NCI-H524 treated with DMSO at 0.1 percent for 48 hours (cell line): ENCODE results near the gene SCNM1.
"Not testable (repeated sequence)": the region's sequence is repeated elsewhere in the genome, so short reads cannot be mapped to it uniquely, and the experiment has no call there.

ENCODE experiments used
- DNase-seq: peaks from one replicate; lab custom pipeline; 2025; lab: John Stamatoyannopoulos, UW

SCNM1 gene

DNA sequence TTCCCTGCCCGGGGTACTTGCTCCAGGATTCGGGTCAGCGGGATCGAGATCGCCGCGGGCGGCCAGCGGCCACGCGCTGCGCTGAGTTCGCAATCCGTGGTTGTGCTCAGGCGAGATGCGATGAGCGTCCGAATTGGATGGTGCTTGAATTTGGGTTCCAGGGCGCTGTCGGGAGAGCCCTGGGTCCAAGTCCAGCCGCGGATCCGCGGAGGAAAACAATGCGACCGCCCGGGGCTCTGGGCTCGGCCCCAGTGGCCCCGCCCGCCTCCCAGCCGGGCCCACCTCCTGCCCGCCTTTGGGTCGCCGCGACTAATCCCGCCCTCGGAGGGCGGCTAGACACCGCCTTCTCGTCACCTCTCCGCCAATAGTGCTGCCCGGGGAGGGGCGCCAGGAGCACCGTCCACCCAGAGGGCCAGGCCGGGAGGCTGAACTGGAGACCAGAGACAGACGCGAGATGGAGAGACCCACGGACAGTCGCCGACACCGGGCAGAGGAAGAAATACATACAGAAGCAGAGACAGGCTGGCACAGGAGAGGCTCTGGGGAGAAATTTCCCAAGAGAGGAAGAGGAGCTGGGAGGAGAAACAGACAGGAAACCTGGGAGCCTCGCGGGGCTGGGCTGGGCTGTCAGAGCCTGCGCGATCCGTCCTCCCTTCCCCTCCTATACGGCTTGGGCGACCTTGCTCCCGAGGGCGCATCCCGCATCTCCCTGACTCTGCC lies 19.4 kb upstream of the SCNM1 start, which contains the start of gene SEMA6C:
Gene SEMA6C, minus strand, starts transcription at position 220 of the 720 bp plus-strand sequence. CDS start 4,010 bp downstream, outside the sequence.
- peak; percentile 47 for DNase-seq

DNA sequence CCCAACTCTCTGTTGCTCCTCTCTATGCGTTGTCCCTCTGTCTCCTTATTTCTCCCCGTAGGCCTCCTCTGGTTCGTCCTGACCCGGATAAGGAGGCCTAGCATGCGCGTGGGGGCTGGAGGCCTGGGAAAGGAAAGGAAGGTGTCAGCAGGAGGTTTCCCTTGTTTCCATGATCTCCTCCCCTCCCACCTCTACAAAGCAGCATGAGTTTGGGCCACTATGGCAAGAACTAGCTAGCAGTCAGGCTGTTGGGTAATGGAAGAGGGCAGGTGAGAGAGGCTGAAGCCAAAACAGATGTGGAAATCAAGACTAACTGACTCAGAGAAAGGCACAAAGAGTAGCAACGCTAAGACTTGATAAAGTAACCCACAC lies 18.8 kb upstream of the SCNM1 start:
- no peak for DNase-seq

DNA sequence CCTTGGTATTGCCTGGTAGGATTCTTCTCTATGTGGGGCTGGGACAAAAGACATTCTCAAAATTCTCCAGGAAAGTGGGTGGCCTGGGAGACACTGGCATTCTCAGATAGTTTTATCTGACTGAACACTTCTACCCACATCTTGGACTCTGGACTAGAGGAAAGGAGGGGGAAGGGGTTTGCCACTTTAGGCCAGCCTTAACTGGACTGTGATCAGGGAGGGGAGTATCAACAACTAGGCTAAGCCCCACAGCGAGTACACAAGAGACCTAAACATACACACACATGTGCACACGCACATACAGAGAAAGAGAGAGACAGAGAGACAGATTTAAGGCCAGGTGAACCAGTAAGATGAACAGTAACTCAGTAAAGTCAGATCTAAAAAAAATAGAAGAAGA lies 18.3 kb upstream of the SCNM1 start:
- no peak for DNase-seq

DNA sequence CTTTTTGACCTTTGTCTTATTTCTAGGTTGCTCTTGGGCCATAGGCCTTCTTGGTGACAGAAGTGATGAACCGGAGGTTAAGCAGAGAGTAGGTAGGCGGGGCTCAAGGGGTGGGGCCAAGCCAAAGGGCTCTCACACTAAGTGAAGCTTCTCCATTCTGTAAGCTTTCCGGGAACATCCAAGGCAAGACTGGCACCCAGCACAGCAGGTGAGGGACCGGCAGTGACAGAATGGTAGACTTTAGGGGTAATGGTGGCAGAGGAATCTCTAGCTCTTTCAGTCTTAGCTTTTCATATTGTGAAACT lies 9.5 kb upstream of the SCNM1 start, which contains the start of gene TNFAIP8L2:
Gene TNFAIP8L2, plus strand, starts transcription at position 135 of the 305 bp plus-strand sequence. CDS start 2,049 bp downstream, outside the sequence.
- DNase-seq, result no peak

DNA sequence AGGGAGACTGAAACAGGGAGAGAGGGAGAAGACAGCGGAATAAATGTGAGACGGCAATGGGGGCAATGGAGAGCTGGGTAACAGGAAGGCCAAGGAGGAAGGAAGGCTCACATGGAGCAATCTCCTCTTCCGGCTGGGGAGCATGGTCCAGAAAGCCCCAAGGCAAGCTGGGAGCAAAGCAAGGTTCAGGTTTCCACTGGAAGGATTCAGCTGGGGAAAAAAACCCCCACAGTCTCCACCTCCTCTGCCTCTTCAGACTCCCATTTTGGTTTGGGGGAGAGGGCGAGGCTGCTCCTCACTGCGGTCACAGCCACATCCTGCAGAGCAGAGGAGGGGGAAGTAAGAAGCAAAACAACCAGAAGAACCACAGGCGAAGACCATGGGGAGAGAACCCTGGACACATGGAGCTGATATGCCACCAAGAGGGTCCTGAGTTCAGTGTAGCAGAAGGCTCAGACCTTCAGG lies 8.8 kb upstream of the SCNM1 start:
- DNase-seq, result no peak

DNA sequence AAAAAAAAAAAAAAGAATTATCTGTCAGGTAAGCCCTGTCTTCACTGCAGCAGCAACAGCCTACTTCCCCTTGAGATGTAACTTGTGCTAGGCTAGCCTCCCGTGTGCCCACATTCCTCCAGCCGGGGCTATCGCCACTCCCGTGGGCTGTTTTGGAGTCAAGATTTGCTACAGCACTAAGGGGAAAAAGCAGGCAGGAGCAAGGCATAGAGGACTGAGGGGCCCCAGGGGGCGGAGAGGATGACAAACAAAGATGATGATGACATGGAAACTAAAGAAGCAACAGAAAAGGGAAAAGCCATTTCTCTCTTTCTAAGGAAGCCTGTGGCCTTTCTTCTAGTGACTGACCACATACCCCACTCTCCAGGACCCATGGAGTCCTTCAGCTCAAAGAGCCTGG lies 7.6 kb upstream of the SCNM1 start:
- DNase-seq, result no peak

DNA sequence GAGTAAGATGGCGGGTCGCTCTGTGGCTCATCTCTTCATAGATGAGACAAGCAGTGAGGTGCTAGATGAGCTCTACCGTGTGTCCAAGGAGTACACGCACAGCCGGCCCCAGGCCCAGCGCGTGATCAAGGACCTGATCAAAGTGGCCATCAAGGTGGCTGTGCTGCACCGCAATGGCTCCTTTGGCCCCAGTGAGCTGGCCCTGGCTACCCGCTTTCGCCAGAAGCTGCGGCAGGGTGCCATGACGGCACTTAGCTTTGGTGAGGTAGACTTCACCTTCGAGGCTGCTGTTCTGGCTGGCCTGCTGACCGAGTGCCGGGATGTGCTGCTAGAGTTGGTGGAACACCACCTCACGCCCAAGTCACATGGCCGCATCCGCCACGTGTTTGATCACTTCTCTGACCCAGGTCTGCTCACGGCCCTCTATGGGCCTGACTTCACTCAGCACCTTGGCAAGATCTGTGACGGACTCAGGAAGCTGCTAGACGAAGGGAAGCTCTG lies 7.1 kb upstream of the SCNM1 start:
- no peak for DNase-seq

DNA sequence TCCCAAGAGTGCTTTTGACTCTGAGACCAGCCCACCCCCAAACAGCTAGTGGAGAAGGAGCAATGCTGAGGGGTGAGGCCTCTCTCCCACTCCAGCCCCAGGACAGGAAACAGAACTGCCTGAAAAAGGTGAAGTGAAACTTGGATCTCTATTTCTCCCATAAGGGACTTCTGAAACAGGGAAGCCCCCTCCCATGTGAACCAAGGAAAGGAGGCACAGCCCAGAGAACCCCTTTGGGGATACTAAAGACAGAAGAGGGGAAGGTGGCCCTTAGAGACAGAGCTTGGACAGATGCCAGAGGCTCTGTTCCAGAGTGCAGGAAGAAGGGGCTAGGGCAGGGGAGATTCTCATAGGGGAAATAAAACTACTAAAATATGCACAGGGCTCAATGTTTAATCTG lies 6.6 kb upstream of the SCNM1 start:
- no peak for DNase-seq

DNA sequence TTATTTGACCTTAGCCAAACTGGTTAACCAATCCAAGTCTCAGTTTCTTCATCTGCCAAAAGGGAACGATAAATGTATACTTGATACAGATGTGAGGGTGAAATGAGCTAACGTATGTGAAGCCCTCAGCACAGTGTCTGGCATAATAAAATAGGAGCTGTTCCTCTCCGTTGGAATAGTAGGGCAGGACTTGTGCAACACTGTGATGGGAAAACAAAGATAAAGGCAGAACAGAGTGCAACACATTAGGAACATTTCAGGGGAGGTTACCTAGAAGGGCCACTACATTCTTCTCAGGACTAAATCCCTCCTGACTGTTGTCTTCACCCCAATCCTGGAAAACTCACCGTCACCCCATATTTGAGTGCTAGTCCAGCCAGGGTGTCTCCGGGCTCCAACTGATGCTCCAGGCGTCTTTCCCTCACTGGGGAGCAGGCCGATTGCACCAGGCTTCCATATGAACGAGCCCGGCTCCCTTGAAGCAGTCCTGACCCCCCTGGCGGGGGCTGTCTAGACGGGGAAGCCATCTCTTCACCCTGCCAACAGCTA lies 1.1 kb upstream of the SCNM1 start:
- no peak for DNase-seq

DNA sequence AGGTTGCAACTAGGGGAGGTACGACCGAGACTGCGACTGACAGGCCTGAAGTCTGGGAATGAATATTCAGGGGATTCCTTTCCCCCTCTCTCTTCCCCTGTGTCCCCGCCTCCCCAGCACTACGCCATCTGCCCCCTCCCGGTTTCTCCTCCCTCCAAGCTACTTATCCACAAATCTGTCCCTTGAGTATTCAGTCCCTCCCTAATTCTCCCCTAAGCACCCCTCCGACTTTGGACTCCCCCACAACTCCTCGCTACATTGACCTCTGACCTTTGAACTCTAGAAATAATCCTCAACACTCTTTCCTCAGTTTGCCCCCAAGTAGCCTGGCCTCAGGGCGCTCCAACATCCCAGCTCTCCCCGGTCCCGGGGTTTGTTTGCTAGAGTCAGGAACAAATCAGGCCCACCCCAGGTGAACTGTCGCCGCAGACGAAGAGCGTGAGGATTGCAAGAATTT lies 635 bp upstream of the SCNM1 start:
- peak; percentile 78 for DNase-seq

DNA sequence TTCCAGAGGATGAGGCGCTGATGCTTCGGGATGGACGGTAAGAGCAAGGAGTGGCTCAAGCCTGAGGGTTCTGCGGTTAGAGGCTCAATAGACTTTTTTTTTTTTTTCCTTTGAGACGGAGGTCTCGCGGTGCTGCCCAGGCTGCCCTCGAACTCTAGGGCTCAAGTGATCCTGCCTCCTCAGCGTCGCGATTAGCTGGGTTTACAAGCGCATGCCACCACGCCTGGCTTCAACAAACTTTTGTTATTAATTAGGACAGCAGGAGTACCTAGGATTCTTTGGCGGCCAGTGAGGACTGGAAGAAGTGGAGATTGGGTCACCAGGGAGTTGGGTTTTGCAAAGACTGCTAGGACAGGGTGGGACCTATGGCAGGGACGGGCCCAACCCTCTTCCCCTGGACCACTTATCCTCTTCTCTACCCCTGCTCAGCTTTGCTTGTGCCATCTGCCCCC lies 587 bp downstream of the SCNM1 start:
- DNase-seq, result no peak

DNA sequence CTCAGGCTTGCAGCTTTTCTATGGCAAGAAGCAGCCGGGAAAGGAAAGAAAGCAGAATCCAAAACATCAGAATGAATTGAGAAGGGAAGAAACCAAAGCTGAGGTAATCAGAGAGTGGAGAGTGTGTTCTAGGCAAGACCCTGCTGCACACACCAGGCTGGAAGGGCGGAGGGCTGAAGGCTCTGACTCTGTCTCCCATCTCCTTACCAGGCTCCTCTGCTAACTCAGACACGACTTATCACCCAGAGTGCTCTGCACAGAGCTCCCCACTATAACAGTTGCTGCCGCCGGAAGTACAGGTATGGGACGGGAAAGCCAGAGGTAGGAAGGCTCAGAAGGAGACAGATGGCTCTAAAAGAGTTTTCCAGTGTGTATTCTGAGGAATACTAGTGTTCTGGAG lies 1.2 kb downstream of the SCNM1 start:
- DNase-seq, result no peak

DNA sequence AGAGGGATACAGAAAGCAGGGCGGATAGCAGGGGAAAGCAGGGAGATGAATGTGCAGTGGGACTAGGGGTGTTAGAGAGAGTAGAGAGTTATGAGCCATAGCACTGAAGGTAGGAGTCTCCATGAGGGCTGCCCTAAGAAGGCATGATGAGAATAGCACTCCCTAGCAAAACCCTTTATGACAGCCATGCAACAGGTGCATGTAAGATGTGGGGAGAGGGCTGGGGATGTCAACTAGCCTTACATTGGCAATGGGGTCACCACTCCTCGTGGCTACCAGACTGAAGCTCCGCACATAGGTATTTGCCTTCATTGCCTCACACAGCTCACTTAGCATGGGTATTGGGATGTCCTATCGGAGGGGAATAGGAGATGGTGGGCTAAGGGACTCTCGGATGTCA lies 5.2 kb downstream of the SCNM1 start:
- no peak for DNase-seq

DNA sequence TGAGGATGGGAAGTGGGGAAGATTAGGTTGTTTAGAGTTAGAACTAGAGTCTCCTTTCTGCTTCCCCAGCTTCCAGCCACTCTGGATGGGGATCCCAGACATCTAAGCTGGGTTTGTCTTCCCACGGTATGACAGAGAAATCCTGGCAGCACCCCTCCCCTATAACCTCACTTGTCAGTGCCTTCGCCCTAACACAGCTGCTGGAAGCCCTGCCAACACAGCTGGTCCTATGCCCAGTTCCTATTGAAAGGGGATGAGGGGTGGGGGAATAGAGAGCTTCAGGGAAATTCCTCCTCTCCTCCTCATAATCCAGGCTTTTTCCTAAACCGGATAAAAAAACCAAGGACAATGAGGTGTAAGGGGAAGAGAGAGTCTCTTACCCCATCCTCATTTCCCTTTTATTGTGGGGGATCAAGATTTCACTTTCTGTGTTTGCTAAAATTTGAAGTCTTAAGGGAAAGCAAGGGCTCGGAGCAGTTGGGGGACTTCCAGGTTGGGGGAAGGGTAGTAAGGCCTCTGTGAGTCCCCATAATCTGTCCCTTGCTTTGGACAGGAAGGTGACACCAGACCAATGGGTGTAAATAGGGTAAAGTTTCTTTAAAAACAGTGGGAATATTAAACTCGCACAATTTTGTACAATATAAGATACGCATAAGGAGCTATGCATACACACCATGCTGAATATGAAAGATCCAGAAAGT lies 9.2 kb downstream of the SCNM1 start:
- no peak for DNase-seq

DNA sequence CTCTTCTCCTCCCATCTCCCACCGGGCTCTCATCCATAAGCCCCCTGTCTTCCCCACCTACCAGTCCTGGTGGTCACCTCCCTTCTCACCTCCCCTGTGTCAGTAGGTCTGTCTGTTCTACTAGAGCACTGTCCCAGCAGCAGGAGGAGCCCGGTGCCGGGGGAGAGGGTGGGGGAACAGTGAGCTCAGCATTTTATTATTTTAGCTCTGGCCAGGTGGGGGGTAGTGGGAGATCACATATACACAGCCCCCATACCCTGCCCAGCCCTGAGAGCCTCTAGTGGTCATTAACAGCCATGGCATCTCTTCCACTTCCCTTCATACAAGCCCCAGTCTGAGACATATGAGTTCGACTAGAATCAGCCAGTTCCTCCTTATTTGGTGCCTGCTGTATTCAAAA lies 9.9 kb downstream of the SCNM1 start, which contains the start of gene TMOD4:
Gene TMOD4, minus strand, starts transcription at position 119 of the 400 bp plus-strand sequence. CDS start 1,106 bp downstream, outside the sequence.
- DNase-seq, result no peak

DNA sequence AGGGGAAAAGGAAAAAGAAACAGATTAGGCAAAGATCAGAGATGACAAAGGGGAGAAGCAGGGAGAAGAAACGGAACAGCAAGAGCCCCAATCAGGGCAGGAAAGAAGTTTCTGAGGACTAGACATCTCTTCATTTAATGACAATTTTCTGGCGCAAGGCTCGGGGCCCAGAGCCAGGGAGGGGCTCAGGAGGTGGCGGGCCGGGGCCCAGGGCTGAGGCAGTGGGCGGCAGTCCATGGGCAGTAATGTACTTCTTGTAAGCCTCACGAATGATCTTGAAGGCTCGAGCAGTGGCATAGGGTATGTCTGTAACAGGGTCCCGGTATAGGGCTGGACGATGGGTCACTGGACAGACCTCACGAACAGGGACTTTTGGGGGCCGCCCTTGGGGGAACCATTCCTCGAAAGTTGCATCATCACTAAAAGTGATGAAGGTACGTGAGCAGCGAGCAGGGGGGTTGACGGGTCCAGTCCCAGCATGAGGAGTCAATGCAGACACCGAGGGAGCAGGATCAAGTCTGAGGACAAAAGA lies 10.6 kb downstream of the SCNM1 start:
- no peak for DNase-seq

DNA sequence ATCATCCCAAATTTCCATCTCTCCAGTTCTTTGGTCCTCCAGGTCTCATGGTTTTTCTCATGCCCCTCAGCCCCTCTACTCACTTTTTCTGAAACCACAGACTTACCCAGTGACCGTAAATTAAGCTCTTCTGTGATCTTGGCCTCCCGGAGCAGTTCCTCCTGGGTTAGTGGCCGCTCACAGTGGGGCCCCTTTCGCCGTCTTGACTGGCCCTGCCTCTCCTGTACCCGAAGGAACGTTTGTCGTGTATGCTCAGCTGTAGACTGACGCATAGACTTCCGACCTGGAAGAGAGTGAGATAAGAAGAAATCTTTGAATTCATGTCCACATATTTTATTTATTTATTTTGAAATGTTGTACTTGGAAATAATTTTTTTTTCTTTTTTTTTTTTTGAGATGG lies 18.3 kb downstream of the SCNM1 start:
- no peak for DNase-seq

DNA sequence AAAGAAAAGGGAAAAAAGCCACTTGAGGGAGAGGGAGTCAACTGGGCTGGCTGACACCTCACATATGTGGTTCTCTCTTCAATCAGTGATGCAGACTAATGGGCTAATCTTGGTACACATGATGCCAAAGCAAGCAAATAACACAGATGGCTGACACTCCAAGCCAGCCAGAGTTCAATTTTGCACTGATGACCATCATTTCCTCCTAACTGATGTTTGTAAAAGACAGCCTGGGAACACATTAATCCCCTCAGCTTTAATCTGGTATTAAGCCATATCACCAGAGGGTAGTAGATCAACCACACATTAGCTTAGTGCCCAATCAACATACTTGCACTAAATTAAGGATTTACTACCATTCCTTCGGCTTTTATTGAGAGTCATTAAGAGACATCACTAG lies 21.3 kb downstream of the SCNM1 start:
- DNase-seq, result peak; percentile 87

DNA sequence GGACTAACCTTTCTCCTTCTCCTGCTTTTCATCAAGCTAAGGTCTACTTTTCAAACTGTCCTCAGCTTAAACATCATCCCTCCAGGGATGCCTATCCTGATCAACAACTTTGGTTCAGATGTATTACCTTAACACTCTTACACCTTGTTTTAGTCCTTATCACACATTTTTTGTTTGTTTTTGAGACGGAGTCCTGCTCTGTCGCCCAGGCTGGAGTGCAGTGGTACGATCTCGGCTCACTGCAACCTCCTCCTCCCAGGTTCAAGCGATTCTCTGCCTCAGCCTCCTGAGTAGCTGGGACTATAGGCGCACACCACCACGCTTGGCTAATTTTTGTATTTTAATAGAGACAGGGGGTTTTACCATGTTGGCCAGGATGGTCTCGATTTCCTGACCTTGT lies 22.7 kb downstream of the SCNM1 start:
- DNase-seq, result not testable (repeated sequence)

DNA sequence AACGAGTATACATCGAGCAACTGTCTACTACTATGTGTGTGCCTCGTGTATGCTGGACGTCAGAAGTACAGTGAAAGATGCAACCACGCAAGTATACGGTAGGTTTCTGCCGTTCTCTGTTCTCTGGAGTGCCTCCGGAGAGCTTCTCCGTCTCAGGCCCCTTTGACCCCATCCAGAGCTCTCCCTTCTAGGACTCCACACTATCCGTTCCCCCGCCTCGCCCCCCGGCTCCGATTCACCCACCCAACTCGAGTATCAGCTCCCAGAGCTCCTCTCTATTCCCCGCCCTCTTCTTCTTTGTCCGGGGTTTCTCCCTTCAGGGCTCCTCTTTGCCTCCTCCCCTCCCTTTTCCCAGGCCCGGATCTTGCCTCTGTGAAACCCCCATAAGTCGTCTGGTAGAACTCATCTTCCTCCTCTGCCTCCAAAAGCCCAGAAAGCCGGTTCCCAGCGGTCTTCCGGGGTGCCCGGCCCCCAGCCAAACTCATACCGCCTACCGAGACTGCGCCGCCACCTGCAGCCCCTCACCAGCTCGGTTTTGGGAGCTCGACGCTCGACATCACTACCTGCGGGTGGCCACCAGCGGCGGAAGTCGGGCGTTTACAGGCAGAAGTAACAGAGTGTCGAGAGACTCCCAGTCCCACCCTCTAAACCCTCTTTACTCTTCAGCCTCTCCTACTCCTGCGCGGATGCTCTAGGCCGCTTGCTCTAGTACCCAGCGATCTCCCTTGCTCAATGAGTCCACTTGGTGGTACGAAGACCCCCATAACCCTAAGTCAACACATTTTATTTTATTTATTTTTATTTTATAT lies 23.9 kb downstream of the SCNM1 start, which contains the start of gene VPS72:
Gene VPS72, minus strand, starts transcription at position 561 of the 809 bp plus-strand sequence. Its CDS starts 76 bp downstream, at position 485.
- DNase-seq, result peak; percentile 49

DNA sequence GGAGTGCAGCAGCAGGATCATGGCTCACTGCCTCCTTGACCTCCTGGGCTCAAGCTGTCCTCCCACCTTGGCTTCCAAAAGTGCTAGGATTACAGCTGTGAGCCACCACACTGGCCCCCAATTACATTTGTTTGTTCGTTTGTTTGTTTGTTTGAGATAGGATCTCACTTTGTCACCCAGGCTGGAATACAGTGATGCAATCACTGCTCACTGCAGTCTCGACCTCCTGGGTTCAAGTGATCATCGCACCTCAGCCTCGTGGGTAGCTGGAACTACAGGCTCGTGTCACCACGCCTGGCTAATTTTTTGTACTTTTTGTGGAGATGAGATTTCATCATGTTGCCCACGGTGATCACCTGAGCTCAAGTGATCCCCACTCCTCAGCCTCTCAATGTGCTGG lies 26.1 kb downstream of the SCNM1 start:
- DNase-seq, result no peak

DNA sequence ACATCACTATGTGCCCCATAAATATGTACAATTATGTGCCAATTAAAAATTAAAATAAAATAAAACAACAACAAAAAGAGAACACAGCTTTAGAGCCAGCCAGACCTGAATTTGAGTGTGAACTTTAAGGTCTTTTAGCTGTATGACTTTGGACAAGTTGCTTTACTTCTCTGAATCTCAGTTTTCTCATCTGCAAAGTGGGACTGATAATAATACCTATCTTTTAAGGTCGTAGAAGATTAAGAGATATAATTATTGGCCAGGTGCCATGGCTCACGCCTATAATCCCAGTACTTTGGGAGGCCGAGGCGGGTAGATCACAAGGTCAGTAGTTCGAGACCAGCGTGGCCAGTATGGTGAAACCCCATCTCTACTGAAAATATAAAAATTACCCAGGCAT lies 27.4 kb downstream of the SCNM1 start:
- DNase-seq, result no peak
